Kidney capillary endothelial cell (primary cell): Measurements from ENCODE around the gene OR10H1.
A peak's percentile ranks its signal among the peaks of the same experiment; 100 is the strongest.
"Not testable (repeated sequence)": the region's sequence is repeated elsewhere in the genome, so short reads cannot be mapped to it uniquely, and the experiment has no call there.

Source experiments
- DNase-seq: peaks from one replicate; pipeline ENCODE4 v3.0.0-alpha.2; 2018; ENCODE audit warnings: low spot score

Gene OR10H1, protein sequence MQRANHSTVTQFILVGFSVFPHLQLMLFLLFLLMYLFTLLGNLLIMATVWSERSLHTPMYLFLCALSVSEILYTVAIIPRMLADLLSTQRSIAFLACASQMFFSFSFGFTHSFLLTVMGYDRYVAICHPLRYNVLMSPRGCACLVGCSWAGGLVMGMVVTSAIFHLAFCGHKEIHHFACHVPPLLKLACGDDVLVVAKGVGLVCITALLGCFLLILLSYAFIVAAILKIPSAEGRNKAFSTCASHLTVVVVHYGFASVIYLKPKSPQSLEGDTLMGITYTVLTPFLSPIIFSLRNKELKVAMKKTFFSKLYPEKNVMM

DNA sequence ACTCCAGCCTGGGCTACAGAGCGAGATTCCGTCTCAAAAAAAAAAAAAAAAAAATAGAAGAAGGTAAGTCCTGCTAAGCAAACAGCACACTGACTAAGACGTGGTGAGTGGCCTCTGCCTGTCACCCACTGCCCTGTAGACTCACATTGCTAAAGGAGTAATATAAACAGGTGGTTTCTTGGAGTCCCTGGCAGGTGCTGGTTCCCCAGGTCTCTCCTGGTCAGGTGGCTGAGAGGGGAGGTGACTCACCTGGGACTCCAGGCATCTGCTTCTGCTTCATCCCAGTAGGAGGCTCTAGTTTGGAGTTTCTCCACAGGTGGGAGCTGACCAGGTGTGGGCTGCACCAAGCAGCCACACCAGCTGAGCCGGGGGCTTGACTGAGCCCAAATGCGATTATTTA, at the start of gene OR10H1:
Gene OR10H1 (minus strand): TSS at position 359 of the 400 bp plus-strand sequence. CDS start 7,627 bp downstream, outside the sequence.
- no peak for DNase-seq

DNA sequence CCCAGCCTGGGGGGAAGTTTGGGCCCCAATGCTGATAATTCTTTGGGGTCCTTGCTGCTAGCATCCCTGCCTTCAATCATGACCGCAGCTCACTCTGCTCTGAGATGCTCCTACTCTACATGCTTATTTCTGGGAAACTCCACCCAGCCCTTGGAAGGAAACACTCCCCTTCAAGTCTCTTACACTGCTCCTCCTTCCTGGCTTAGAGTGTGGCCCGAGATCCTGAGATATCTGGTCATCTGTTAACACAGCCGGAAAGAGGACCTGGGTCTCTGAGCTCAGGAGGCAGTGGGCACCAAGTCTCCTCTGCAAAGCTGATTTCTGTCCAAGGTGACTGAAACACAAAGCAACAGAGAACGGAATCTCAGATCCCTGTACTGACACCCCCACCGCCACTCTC, 49.4 kb upstream of the OR10H1 start:
- DNase-seq = no peak

DNA sequence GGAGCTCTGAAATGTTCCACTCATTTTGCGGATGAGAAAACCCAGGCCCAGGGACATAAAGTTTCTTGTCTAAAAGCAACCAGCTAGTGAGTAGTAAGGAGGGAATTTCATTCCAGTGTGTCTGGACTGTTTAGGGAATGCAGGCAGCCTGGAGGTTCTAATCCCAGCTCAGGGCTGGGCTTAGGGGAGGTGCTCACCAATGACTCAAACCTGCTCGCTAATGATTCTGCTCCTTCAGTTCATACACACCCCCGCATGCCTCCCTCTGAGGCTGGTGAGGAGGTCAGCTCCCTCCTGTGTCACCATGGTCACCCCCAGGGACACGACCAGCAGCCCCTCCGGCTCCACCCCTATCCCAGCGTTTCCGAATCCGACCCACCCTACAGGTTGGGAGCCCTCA, 47.8 kb upstream of the OR10H1 start:
- no peak for DNase-seq

DNA sequence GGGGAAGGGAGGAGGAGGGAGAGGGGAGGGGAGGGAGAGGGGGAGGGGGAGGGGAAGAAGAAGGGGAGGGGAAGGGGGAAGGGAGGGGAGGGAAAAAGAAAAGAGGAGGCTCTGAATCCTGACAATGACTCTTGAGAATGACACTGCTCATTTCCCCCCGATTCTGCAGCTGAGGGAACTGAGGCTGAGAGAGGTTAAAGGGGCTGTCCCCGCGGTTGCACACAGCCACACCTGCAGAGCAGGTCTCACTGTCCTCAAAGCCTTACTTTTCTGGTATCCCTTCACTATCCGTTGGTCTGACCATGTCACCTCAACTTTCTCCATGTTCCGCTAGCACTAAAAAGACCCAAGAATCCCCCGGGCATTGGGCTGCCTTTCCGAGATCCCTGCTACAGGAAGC, 47.0 kb upstream of the OR10H1 start:
- no peak for DNase-seq

DNA sequence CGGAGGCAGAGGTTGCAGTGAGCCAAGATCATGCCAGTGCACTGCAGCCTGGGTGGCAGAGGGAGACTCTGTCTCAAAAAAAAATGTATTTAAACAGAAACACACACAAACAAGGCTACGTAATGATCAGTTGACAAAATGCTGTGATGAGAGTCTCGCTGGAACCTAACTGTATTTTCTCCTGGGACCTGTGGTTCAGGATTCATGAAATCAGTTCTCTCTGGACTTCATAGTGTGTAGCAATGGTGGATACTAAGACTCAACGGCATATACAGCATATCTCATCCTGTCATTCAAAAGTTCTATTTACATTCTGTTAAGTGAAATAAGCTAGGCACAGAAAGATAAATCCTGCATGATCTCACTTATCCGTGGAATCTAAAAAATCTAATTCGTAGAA, 45.1 kb upstream of the OR10H1 start:
- no peak for DNase-seq

DNA sequence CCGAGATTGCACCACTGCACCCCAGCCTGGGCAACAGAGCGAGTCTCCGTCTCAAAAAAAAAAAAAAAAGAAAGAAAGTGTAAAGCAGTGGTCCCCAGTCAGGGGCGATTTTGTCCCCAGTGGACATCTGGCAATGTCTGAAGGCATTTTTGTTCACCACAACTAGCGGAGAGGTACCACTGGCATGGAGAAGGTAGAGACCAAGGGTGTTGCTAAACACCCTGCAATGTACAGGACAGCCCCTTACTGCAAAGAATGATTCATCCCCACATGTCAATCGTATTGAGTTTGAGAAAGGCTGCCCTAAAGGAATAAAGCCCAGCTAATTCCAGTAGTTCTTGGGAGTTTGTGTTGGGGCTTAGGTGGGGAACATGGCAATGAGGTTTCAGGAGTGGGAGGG, 43.7 kb upstream of the OR10H1 start:
- DNase-seq = no peak

DNA sequence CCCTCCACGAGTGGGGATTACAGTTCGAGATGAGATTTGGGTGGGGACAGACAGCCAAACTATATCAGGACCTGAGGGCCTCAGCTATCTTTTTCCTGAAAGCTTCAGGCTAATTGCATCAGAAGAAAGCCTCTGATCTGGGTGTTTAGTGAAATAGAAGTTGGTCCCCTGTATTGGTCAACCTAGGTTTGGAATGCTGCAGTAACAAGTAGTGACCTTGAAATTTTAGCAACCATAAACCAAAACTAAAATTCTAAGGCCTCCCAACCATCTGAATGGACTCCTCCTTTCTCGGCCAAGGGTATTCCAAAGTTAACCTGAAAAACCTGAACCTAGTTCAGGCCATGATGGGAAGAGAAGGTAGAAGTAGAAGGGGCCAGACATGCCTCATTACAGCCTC, 34.9 kb upstream of the OR10H1 start:
- no peak for DNase-seq

DNA sequence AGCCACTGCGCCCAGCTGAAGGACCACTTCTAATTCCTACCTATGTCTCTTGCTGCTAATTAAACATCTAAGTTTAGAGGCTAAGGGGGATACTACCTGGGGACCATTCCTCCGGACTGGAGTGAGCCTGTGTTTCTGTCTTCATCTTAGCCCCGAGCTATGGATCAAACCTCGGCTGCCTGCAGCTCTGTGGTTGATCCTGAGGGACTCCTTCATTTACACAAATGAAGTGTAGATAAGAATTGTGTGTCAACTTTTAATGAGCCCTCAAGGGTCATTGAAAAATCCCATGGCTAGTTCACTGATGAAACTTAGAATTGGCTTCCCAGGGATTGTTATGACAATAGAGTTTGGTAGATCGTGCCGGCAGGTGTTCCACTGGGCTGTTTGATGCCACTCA, 31.5 kb upstream of the OR10H1 start:
- no peak for DNase-seq

DNA sequence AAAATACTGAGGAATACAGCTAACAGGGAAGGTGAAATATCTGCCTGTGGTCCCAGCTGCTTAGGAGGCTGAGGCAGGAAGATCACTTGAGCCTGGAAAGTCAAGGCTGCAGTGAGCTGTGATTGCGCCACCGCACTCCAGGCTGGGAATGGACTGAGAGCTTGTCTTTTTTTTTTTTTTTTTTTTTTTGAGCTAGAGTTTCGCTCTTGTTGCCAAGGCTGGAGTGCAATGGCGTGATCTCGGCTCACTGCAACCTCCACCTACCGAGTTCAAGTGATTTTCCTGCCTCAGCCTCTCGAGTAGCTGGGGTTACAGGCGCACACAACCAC, 28.4 kb upstream of the OR10H1 start:
- not testable (repeated sequence) for DNase-seq

DNA sequence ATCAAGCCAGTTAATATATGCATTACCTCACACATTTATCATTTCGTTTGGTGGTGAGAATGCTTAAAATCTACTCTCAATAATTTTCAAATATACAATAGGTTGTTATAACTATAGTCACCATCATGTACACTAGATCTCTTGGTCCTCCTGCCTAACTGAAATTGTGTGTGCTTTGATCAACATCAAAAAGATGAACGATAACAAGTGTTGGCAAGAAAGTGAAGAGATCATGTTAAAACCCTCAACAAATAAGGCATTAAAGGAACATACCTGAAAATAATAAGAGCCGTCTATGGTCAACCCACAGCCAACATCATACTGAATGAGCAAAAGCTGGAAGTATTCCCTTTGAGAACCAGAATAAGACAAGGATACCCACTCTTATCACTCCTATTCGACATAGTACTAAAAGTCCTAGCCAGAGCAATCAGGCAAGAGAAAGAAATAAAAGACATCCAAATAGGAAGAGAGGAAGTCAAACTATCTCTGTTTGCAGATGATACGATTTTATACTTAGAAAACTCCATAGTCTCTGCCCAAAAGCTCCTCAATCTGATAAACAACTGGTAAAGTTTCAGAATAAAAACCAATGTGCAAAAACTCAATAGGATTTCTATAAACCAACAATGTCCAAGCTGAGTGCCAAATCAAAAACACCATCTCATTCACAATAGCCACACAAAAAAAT, 27.9 kb upstream of the OR10H1 start:
- no peak for DNase-seq

DNA sequence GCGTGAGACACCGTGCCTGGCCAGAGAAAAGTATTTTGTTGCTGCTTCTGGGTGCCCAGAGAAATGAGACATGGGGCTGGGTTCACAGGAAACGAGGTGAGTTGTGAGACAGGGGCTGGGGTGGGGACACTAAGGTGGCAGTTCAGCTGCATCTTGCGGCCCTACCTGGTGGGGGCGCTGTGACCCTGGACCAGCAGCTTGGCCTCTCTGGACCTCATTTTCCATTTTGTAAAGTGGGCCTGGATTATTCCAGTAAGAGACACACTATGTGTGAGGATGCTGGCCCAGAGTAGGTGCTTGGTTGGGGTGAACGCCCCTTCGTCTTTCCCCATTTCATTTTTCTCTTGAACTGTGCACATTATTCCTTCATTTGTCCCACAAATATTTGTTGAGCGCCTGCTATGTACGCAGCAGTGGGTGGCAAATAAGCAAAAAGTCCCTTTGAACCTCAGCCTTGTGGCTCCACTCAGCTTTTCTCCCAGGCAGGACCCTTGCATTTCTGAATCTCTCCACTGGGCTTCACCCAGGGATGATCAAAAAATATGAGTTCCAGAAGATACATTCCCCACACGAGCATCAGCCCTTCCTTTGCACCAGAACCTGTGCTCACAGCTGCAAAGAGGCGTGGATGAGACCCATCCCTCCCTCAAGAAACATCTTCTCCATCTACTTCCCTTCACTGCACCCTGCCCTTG, 26.6 kb upstream of the OR10H1 start:
- no peak for DNase-seq

DNA sequence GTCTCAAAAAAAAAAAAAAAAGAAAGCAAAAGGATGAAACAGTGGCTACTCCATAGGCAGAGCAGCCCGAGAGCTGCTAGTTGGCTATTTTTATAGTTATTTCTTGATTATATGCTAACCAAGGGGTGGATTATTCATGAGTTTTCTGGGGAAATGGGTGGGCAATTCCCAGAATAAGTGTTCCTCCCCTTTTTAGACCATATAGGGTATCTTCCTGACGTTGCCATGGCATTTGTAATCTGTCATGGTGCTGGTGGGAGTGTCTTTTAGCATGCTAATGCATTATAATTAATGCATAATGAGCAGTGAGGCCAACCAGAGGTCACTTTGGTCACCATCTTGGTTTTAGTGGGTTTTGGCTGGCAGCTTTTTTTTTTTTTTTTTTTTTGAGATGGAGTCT, 25.4 kb upstream of the OR10H1 start:
- DNase-seq = no peak

DNA sequence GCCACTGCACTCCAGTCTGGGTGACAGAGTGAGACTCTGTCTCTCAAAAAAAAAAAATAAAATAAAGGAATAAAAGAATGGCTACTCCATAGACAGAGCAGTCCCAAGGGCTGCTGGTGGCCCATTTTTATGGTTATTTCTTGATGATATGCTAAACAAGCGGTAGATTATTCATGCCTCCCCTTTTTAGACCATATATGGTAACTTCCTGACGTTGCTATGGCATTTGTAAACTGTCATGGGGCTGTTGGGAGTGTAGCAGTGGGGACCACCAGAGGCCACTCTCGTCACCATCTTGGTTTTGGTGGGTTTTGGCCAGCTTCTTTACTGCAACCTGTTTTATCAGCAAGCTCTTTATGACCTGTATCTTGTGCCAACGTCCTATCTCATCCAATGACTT, 24.4 kb upstream of the OR10H1 start:
- not testable (repeated sequence) for DNase-seq

DNA sequence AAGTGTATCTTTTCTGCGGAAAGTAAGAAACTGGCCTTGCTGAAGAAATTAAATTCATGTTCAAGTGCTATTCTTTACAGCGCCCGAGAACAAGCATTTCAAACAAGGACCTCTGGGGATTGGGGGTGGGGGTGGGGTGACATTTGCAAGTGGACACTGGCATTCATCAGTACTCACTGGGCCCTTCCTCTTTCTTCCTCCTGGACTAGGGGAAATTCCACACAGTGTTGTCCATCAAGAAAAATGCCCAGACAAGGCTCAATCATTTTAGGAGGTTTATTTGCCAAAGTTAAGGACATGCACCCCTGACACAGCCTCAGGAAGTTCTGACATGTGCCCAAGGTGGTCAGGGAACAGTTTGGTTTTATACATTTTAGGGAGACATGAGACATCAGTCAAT, 22.9 kb upstream of the OR10H1 start:
- no peak for DNase-seq

DNA sequence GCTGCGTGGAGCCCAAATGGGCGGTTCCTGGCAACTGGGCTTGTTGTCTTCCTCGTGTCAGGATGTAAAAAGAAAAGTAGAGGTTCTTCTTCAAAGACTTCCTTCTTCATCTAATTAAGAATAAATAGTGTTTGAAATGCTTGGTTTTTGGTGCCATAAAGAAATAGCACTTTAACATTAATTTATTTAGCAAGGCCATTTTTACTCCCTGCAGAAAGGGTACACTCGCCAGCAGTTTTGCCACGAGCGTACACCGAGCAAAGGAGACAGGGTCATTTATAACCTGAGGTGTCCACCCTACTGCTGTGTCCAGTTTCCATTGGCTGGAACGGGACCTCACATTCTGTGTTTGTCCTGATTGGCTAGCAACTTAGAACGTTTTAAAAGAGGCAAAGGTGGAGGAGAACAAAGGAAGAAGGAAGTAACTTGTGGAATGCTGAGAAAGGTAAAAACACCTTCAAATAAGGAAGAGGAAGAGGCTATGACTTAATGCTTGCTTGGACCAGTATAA, 21.8 kb upstream of the OR10H1 start:
- DNase-seq = no peak

DNA sequence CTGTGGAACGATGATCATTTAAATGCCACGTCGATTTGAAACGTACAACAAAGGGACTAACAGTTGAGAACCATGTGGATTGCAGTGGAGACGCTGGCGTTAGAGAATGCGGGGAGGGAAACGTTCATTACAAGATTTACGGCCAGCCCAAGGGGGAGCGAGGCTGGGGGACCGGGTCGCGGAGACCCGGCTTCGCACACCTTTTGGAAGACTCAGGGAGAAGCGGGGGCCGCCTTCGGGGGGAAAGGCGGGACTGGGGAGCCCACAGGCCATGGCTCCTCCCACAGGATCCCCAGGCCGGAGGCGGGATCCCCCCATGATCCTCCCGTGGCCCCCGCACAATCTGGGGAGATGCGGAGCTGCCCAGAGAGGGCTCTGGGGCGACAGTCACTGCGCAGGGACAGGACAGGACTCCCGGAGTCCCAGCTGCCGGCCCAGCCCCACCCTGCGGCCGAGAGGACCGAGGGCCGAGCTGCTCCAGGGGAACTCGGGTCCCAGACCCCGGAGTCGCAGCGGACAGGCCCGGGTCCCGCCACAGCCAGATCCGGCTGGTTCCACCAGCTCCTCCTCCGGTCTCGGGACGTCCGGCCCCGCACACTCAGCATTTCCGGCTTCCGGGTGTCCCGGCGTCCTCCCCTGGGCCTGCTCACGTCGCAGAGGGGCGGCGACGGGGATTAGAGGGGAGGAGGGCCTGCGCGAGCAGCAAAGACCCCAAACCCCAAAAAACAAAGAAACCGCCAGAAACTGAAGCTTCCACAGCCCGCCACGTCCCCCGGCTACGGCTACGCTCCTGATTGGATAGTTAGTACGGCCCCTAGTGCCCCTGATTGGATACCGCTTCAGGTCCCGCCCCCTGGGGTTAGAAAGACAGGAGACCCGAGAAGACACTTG, 21.1 kb upstream of the OR10H1 start:
- peak; percentile 85 for DNase-seq

DNA sequence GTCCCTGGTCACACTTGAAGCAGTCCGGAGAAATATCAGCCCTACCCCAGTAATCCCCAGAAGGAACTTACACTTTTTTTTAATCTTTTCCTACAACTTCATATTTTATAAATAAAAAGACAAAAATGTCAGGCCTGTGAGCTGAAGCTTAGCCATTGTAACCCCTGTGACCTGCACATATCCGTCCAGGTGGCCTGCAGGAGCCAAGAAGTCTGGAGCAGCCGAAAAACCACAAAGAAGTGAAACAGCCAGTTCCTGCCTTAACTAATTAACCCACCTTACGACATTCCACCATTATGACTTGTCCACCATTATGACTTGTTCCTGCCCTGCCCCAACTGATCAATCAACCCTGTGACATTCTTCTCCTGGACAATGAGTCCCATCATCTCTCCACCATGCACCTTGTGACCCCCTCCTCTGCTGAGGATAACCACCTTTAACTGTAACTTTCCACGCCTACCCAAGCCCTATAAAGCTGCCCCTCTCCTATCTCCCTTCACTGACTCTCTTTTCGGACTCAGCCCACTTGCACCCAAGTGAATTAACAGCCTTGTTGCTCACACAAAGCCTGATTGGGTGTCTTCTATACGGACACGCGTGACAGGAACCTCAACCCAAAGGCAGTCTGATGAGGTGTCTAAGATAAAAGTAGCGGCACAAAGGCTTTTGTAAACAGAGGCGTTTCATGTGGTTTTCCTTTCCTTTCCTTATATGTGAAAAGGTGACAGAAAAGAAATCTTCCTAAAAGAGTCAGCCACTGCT, 20.3 kb upstream of the OR10H1 start:
- peak; percentile 1 for DNase-seq

DNA sequence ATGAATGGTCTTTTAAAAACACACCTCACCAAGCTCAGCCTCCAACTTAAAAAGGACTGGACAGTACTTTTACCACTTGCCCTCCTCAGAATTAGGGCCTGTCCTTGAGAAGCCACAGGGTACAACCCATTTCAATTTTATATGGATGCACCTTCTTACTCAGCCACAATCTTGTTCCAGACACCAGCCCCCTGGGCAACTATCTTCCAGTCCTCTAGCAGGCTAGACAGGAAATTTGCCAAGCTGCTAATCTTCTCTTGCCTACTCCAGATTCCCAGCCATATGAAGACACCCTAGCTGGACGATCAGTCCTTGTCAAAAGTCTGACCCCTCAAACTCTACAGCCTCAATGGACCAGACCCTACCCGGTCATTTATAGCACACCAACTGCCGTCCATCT, 18.8 kb upstream of the OR10H1 start:
- DNase-seq = not testable (repeated sequence)

DNA sequence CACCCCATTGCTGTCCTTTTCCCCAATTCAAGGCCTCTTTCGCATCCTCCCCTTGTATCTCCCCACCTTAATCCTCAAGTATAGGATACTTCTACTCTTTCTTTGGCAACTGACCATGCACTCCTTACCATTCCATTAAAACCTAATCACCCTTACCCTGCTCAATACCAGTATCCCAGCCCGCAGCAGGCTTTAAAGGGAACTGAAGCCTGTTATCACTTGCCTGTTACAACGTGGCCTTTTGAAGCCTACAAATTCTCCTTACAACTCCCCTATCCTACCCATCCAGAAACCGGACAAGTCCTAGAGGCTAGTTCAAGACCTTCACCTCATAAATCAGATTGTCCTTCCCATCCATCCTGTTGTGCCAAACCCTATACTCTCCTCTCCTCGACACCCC, 16.2 kb upstream of the OR10H1 start:
- DNase-seq = no peak

DNA sequence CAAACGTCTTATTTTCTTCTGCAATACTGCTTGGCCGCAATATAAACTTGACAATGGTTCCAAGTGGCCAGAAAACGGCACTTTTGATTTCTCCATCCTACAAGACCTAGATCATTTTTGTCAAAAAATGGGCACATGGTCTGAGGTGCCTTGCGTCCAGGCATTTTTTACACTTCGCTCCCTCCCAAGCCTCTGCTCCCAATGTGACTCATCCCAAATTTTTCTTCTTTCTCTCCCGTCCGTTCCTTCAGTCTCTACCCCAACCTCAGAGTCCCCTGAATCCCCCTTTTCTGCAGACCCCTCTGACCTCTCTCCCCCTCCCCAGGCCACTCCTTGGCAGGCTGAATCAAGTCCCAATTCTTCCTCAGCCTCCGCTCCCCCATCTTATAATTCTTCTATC, 14.3 kb upstream of the OR10H1 start:
- no peak for DNase-seq

DNA sequence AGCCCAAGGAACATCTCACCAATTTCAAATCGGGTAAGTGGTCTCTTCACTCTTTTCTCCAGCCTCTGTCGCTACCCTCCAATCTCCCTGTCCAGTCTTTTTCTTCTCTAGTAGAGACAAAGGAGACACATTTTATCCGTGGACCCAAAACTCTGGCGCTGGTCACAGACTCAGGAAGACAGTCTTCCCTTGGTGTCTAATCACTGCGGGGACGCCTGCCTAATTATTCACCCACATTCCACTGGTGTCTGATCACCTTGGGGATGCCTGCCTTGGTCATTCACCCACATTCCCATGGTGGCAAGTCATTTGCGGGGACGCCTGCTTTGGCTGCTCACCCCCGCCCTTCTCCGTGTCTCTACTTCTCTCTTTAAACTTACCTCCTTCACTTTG, 13.8 kb upstream of the OR10H1 start:
- no peak for DNase-seq
